Neural crest cell (in vitro differentiated cells): Measurements from ENCODE around the gene LECT2. TPM values are rescaled to one million over a fixed set of nuclear protein-coding genes. Genes with fewer than 3 reads are reported as not detected.

Experiments
- DNase-seq: peaks from one replicate; pipeline ENCODE4 v3.0.0; 2021; ENCODE audit warnings: low read depth, mixed read lengths, low spot score
- H3K27ac Mint-ChIP-seq: one replicate; pipeline ENCODE4 v1.8.0; 2021; ENCODE audit warnings: mild to moderate bottlenecking, mixed read lengths; ENCODE audit not compliant: unreplicated experiment
- H3K27me3 Mint-ChIP-seq: 2 replicates; pipeline ENCODE4 v1.8.0; 2021; ENCODE audit warnings: low read depth, mild to moderate bottlenecking, mixed read lengths
- H3K36me3 Mint-ChIP-seq: 2 replicates; pipeline ENCODE4 v1.8.0; 2021; ENCODE audit warnings: low read depth, mild to moderate bottlenecking, mixed read lengths
- H3K4me1 Mint-ChIP-seq: 2 replicates; pipeline ENCODE4 v1.8.0; 2021; ENCODE audit warnings: mixed read lengths
- H3K4me3 Mint-ChIP-seq: one replicate; pipeline ENCODE4 v1.8.0; 2021; ENCODE audit warnings: mild to moderate bottlenecking, mixed read lengths
- H3K9me3 Mint-ChIP-seq: 2 replicates; pipeline ENCODE4 v1.8.0; 2021; ENCODE audit warnings: mixed read lengths
- long read RNA-seq: library from polyadenylated mRNA; unstranded; transcript quantifications from one replicate; pipeline ENCODE4 v2.0.0, GENCODE V29; 2020
- total RNA-seq: library from RNA; stranded (reverse); gene quantifications from 2 replicates; pipeline ENCODE4 v1.2.1, GENCODE V29; 2021
- TF ChIP-seq, protein P1 (sequence below): fragments of 200-600 bp; sonication (generic); conservative IDR thresholded peaks from 2 replicates; pipeline ENCODE4 v1.5.0; 2021; ENCODE audit warnings: antibody characterized with exemption, mild to moderate bottlenecking

LECT2 gene
- not detected in 2 replicates for total RNA-seq
- long read RNA-seq = 0 reads

DNA sequence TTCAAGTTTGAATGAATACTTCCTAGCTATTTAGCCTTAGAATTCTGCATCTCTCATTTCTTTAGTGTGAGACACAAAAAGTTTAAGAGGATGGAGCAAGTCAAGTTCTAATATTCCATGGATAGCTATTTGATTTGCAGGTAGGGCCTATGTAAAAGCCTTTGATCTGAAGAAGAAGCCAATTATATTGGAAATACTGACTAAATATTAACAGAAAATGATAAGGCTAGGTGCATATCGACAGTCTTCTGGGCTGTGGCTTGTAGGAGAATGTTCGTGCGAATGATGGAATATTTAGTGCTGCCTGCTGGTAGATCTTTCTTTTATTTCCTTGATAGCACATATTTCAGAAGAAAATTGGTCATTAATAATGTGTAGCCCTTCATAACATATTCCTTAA is at the start of gene LECT2:
Gene LECT2 (minus strand): TSS at position 85 of the 400 bp plus-strand sequence. CDS start 150 bp downstream, outside the sequence.
- H3K27ac Mint-ChIP-seq = no peak within 1 kb of the TSS
- no peaks in the 10 kb centered on the region for H3K36me3 Mint-ChIP-seq
- DNase-seq = no peak
- H3K9me3 Mint-ChIP-seq = no peaks in the 10 kb centered on the region
- H3K4me3 Mint-ChIP-seq = no peak within 1 kb of the TSS
- H3K27me3 Mint-ChIP-seq = peaks cover 42% of the 10 kb centered on the region
- TF ChIP-seq, protein P1, sequence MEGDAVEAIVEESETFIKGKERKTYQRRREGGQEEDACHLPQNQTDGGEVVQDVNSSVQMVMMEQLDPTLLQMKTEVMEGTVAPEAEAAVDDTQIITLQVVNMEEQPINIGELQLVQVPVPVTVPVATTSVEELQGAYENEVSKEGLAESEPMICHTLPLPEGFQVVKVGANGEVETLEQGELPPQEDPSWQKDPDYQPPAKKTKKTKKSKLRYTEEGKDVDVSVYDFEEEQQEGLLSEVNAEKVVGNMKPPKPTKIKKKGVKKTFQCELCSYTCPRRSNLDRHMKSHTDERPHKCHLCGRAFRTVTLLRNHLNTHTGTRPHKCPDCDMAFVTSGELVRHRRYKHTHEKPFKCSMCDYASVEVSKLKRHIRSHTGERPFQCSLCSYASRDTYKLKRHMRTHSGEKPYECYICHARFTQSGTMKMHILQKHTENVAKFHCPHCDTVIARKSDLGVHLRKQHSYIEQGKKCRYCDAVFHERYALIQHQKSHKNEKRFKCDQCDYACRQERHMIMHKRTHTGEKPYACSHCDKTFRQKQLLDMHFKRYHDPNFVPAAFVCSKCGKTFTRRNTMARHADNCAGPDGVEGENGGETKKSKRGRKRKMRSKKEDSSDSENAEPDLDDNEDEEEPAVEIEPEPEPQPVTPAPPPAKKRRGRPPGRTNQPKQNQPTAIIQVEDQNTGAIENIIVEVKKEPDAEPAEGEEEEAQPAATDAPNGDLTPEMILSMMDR = no peak
- H3K4me1 Mint-ChIP-seq = no peaks in the 10 kb centered on the region

DNA sequence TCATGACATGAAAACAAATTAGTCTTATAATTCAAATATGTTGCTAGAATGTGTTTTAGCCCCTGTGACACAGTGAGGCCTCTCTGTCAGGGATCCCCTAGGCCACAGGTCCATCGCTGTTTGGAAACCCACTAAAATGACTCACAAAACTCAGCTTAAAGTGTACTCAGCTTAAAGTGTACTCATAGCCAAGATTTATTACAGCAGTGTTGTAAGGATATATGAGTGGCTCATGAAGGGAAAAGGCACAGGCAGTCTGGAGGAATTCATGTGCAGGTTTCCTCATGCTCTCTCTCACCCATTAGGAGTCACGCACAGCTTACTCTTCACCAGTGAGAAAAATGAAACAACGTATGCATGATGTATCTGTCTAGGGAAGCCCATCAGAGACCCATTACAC is 49.7 kb upstream of the LECT2 start:
- DNase-seq = no peak
- Mint-ChIP-seq H3K9me3 (no peaks in the 10 kb centered on the region), H3K4me3 (no peak overlapping the region), H3K36me3 (no peaks in the 10 kb centered on the region), H3K27ac (no peak overlapping the region), H3K4me1 (peaks cover 7% of the 10 kb centered on the region), H3K27me3 (peaks cover 2% of the 10 kb centered on the region)
- TF ChIP-seq, protein P1 = no peak

DNA sequence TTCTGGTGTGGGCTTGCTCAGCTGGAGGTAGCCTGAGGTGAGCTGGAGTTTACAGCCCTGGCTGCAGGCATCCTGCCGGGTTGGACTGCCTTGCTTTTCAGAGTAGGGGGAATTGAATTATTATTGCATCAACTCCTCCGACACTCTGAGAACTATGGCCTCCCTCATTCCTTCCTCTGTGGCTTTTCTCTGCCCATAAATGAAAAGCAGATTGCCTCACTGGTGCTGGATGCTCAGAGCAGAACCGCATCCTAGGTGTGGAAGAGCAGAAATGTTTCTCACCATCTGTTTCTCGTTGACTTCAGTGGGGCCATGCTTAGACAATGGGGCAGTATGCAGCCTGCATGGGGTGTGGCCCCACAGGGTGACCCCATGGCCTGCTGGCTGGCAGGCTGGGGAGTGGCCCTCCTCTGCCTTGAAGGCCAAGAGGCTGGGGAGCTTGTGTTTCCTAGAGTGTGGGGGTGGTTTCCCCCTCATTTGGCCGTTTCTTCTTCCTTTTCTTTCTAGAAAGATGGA is 46.7 kb upstream of the LECT2 start:
- Mint-ChIP-seq H3K4me1 (peaks cover 7% of the 10 kb centered on the region), H3K27me3 (peaks cover 2% of the 10 kb centered on the region), H3K4me3 (no peak overlapping the region), H3K36me3 (no peaks in the 10 kb centered on the region), H3K9me3 (no peaks in the 10 kb centered on the region), H3K27ac (no peak overlapping the region)
- TF ChIP-seq, protein P1 = no peak
- DNase-seq = no peak

DNA sequence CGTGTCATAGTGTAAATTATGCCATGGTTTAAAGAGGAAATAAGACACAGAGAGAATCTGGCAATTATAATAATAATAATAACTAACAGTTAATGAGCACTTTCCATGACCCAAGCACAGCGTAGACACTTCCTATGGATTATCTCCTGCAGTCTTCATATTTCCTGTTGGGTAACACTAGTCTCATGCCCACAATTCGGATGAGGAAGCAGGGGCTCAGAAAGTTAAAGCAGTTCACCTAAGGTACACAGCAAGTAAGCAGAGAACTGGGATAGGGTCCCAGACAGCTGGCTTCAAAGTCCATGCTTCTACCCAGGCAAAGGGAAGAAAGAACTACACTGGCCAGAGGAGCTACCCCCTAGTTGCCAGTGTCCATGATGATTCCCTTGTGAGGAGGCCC is 46.1 kb upstream of the LECT2 start:
- no peak for DNase-seq
- no peaks in the 10 kb centered on the region for H3K9me3 Mint-ChIP-seq
- H3K36me3 Mint-ChIP-seq = no peaks in the 10 kb centered on the region
- TF ChIP-seq, protein P1 = no peak
- H3K27me3 Mint-ChIP-seq = peaks cover 2% of the 10 kb centered on the region
- H3K27ac Mint-ChIP-seq = no peak overlapping the region
- no peak overlapping the region for H3K4me3 Mint-ChIP-seq
- peaks cover 7% of the 10 kb centered on the region for H3K4me1 Mint-ChIP-seq

DNA sequence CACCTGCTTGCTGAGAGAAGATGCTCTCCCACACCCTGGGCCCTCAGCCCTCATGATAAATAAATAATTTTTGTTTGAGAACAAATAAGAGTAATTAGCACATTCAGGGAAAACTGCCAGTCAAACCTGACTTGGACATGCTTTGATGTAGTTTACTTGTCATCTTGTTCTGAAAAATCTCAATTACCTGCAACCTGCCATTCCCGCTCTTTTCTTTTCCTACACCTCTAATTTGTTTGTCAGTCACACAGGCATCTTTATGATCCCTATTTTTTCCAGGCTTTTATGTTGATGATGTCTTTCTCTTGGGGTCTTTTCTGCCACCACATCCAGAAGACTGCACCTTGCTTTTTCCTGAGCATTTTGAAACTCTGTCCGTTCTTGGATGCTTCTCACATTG is 45.4 kb upstream of the LECT2 start:
- no peak for DNase-seq
- Mint-ChIP-seq H3K4me1 (peaks cover 7% of the 10 kb centered on the region), H3K27ac (no peak overlapping the region), H3K36me3 (no peaks in the 10 kb centered on the region), H3K4me3 (no peak overlapping the region), H3K27me3 (peaks cover 2% of the 10 kb centered on the region), H3K9me3 (no peaks in the 10 kb centered on the region)
- TF ChIP-seq, protein P1 = no peak
